CD4-positive, alpha-beta T cell treated with Interferon gamma for 1 hour (primary cell): Measurements from ENCODE around the gene SMIM33.
"Not testable (repeated sequence)": the region's sequence is repeated elsewhere in the genome, so short reads cannot be mapped to it uniquely, and the experiment has no call there.

Source experiments
- DNase-seq: peaks from one replicate; pipeline ENCODE4 v3.0.0-alpha.2; 2020

Gene SMIM33

GRCh38 chr5:139457653-139458306 lies 13.0 kb upstream of the SMIM33 start:
- DNase-seq, result no peak

- peak; percentile 78 for DNase-seq
Observed at GRCh38 chr5:139458580-139459407, 12.0 kb upstream of the SMIM33 start.

- DNase-seq, result no peak
Observed at GRCh38 chr5:139459451-139459934, 11.3 kb upstream of the SMIM33 start.

DNA sequence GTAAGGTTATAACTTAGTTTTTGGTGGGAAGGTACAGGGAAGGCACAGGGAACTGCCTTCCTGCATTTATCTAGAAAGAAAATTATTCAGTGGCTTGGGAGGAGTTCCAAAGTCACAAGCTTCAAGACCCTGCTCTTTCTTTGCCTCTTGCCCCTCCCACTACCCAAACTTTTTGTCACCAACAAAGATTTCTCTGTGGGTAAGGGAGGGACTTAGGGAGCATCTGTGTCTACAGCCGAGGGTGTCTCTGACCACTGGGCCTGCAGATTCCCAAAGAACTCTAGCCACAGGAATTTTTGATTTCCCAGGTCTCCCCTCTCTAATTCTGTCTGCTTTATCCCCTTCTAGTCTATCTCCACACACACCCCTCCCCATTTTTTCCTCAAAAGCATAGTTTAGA lies 10.3 kb upstream of the SMIM33 start:
- no peak for DNase-seq

DNA sequence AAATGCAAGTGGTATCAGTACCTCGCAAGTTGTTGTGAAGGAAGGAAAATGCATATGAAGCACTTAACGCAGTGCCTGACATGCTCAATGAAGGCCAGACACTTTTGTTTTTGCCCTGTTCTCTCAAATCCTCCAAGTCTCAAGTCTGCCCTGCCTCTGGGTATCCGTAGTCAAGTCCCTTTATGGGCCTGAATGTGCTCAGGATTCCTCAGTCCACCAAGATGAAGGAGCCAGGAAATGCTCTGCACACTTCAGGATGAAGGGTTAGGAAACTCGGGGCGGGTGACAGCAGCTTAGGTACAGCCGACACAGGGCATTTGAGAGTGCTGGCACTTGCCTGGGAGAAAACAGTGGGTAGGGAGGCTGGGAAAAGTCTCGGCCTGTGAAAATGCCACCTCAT lies 9.6 kb upstream of the SMIM33 start:
- DNase-seq, result no peak

GRCh38 chr5:139461698-139462097 lies 9.1 kb upstream of the SMIM33 start:
- no peak for DNase-seq

GRCh38 chr5:139462586-139463276 lies 8.1 kb upstream of the SMIM33 start, which contains the start of gene ECSCR:
TSS of gene ECSCR (minus strand) at chr5:139462743. CDS start at chr5:139462670, 73 bp downstream.
- no peak for DNase-seq

DNA sequence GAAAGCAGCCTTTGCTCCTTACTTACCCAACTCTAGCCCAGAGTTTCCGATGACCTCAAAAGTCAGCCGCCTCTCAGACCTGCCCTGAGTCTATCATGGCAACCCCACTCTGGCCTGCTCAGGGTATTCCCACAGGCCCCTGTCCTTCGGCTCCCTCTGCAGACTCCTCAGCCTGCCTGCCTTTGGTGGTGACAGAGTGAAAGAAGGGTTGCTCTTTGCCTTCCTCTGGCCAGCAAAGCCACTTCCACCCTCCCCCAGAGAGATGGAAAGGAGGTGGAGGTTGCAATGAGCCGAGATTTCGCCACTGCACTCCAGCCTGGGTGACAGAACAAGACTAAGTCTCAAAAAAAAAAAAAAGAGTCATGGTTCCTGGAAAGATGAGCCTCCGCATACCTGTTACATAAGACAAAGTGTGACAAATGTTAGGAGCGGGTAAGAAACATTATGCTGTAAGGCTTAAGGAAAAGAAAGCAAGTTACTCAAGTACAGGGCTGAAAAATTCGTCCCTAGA lies 2.3 kb upstream of the SMIM33 start:
- peak; percentile 47 for DNase-seq

DNA sequence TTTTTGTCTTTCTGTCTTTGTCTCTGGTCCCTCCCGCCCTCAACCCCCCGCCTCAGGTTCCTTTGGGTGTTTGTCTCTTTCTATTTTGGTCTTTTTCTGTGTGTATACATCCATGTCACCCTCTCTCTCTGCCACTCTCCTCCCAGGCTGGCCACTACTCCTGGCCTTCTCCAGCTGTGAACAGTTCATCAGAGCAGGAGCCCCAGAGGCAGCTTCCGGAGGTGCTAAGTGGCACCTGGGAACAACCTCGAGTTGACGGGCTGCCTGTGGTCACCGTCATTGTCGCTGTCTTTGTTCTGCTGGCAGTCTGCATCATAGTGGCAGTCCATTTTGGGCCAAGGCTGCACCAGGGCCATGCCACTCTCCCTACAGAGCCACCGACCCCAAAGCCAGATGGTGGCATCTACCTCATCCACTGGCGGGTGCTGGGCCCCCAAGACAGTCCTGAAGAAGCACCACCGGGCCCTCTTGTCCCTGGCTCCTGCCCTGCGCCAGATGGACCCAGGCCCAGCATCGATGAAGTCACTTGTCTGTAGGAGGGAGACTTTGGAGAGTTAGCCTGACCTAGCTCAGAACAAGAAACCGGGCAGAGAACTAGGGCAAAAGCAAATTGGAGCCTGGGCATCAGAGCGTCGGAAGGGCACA lies 1.7 kb downstream of the SMIM33 start:
- no peak for DNase-seq

DNA sequence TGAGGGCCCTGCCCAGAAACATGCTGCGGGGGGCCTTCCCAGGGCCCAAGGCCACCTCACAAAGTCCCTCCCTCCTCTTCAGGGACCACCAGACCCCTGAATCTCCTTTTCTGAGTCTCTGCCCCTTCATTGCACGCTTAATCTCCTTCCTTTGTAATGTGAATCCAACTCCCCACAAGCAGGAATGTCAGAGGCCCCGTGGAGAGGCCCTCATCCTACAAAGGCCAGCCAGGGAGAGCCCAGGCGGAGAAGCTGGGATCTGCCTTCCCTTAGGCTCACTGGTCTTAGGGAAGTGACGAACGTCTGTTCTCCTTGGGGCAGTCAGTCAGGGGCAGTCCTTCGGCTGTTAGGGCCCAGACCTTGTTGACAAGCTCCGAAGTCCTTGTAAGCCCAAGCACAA lies 2.3 kb downstream of the SMIM33 start:
- no peak for DNase-seq

DNA sequence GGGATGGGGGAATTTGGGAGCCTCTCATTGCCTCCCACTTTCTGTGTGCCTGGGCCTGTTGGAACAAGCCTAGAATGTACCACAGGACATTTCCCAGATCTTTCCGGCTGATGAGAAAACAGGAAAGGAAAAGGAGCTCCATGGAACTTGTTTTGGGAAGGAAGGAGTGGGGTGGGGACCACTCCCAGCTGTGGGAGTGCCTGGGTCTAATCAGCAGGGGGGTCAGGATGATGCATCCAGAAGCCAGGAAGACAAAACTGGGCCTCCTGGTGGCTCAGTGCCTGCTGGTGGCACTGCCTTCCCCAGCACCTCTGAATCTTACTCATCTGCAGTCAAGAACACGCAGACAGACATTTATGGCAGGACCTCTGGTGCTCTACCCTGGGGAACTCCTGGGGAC lies 2.8 kb downstream of the SMIM33 start:
- DNase-seq, result no peak

- DNase-seq, result no peak
Observed at GRCh38 chr5:139474890-139475791, 4.3 kb downstream of the SMIM33 start.

DNA sequence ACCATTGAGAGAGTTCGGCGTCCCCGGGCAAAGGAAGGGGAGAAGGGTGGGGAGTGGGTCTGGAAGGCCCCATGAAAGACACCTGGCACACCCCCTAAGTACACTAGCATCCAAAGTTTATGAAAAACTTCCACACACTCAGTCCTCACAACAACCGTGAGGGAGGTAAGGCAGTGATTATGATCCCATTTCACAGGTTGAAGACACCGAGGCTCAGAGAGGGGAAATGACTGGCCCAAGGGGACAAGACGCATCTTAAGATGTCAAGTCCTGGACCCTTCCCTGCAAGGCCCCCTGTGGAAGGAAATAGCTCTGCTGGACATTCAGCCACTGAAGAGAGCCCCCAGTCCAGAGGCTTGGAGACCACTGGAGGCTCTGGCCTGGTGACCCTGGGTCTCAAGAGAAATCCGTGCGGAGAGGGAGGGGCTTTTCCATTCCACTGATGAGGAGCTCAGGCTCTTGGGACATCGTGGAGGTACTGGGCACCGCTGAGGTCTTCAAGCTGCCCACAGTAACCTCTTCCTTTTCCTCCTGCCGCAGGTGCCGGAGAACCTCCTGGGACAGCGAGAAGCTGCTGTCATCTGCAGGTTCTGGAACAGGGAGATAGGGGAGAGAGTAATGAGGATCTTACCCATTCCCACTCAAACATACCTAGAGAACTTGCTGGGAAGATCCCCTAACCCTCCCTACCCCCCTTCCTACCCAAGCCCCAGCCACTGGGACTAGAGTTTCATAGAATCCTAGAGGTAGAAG lies 5.2 kb downstream of the SMIM33 start:
- DNase-seq, result no peak

DNA sequence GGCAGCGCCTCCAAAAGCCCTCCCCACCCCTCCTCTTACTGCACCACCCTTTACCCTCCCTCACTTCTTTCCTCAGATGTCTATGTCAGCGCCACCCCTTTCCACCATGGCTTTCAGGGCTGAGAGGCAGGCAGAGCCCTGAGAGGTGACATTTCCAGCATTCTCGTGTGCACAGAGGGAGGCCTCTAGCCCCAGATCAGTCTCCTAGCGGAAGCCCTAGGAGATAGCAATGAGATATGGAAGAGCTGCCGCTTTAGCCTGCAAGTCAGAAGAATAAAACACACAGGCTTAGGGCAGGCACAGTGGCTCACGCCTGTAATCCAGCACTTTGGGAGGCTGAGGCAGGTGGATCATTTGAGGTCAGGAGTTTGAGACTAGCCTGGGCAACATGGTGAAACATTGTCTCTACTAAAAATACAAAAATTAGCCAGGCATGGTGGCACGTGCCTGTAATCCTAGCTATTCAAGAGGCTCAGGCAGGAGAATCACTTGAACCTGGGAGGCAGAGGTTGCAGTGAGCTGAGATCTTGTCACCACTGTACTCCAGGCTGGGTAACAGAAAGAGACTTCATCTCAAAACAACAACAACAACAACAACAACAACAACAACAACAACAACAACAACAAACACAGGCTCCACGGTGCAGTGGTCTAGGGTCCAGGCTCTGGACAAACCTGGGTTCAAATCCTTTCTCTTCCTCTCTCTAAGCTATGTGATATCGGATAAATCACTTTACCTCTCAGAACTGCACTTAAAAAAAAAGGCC lies 8.0 kb downstream of the SMIM33 start:
- not testable (repeated sequence) for DNase-seq

DNA sequence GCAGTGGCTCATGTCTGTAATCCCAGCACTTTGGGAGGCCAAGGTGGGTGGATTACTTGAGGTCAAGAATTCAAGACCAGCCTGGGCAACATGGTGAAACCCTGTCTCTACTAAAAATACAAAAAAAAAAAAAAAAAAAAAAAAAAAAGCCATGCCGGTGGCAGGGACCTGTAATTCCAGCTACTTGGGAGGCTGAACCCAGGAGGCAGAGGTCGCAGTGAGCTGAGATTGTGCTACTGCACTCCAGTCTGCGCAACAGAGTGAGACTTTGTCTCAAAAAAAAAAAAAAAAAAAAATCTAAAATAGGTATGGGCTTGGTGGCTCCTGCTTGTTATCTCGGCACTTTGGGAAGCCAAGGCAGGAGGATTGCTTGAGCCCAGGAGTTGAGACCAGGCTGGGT lies 8.9 kb downstream of the SMIM33 start:
- not testable (repeated sequence) for DNase-seq

DNA sequence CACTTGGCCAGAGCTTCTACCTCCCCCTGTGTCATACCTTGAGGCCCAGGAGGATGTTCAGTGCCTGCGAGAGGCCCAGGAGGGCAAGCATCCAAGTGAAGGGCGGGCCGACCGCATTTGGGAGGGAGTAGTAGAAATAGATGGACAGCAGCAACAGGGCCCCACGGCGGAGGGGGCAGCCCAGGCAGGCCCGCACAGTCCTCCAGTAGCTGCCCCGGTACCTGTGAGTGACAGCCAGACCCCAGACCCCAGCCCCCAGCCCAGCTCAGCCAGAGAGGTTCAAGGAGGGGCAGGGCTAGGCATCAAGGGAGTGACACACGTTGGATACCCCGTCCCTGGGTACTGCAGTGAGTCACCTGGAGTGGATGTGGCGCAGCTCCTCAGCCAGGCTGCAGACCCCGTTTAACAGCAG lies 10.3 kb downstream of the SMIM33 start:
- DNase-seq, result no peak

DNA sequence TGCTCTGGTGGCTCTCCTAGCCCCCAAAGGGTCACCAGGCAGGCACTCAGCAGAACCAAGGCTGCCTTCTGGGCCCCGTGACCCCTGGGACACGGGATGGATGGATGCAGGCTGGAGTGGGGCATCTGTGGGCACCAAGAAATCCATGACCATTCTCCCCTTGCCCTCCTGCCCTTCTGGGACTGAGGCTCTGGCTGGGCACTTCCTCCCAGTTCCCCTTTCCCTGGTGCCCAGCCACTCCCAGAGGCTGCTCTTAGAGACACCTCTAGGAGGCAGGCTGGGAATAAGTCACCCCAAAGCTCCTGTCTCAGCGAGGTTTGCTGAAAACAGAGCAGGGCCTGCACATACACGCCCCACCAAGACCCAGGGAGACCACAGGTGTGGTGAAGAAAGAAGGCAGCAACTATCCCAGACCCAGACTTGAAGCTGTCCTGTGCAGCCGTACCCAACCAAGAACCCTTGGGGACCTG lies 10.8 kb downstream of the SMIM33 start:
- DNase-seq, result no peak

DNA sequence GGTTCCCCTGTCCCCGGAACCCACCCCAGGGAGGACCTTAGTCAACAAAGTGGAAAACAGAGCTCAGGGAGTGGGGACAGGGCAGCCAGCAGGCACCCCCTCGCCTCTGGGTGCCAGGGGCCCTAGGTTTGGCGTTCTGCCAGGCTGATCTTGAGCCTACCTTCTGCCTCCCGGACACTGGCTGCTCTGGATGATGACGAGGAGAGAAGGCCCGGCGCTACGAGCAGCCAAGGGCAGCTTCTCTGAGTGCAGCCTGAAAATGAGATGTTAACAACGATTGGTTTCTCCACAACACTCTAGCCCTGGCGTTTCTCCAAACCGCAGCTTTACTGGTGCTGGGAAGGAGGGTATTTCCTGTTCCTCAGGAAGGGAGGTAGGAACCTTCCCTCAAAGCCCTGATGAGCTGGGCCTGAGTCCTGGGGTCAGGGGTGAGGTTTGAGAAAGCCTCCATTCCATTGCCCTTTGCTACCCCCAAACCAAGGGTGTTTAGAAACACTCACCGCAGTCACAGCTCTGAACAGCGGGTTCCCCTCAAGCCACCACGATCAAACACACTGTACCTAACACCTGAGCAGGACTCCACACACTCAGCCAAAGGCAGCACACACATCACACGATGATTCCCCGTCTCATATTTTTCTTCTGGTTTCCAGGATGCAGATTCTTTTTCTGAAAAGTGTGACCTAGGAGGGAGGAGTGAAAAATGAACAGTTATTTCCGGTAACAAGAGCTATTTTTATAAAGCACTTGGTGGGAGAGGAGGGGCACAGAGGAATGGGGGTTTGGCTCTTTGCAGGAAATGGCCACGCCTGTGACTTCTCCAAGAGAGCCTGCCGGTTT lies 11.5 kb downstream of the SMIM33 start, which contains the start of gene STING1:
Gene STING1 (minus strand): TSS at position 709 of the 840 bp plus-strand sequence. CDS start 1,054 bp downstream, outside the sequence.
- peak; percentile 65 for DNase-seq

- DNase-seq, result not testable (repeated sequence)
Observed at GRCh38 chr5:139482890-139483208, 12.0 kb downstream of the SMIM33 start.
